Central memory CD8-positive, alpha-beta T cell (primary cell): ENCODE measurements around the gene RBBP8.
A peak's percentile ranks its signal among the peaks of the same experiment; 100 is the strongest.
"Not testable (repeated sequence)": the region's sequence is repeated elsewhere in the genome, so short reads cannot be mapped to it uniquely, and the experiment has no call there.

ENCODE experiments used
- ATAC-seq: fragments of 150-1000 bp; cut with Tn5 transposase; replicated peaks from 2 replicates; pipeline ENCODE4 v1.10.0; 2022; ENCODE audit warnings: mild to moderate bottlenecking, moderate FRiP score, moderate number of reproducible peaks; ENCODE audit not compliant: poor library complexity, severe bottlenecking; ENCODE audit errors: extremely low read depth
- DNase-seq, 2 donors: peaks; one replicate each; pipeline ENCODE4 v3.0.0; 2021; ENCODE audit warnings: low spot score in 2 of 2
- H3K27ac Mint-ChIP-seq: one replicate; pipeline ENCODE4 v1.8.0; 2022; ENCODE audit warnings: low read depth, mild to moderate bottlenecking, moderate library complexity, mixed read lengths
- H3K27me3 Mint-ChIP-seq: one replicate; pipeline ENCODE4 v1.8.0; 2022; ENCODE audit warnings: mixed read lengths
- H3K36me3 Mint-ChIP-seq: one replicate; pipeline ENCODE4 v1.8.0; 2022; ENCODE audit warnings: mild to moderate bottlenecking, moderate library complexity, mixed read lengths; ENCODE audit not compliant: insufficient read depth
- H3K4me1 Mint-ChIP-seq: one replicate; pipeline ENCODE4 v1.8.0; 2022; ENCODE audit warnings: mixed read lengths
- H3K4me3 Mint-ChIP-seq: one replicate; pipeline ENCODE4 v1.8.0; 2022; ENCODE audit warnings: mild to moderate bottlenecking, moderate library complexity, mixed read lengths
- H3K9me3 Mint-ChIP-seq: one replicate; pipeline ENCODE4 v1.8.0; 2022; ENCODE audit warnings: mixed read lengths

The RBBP8 gene

GRCh38 chr18:22952525-22952924, 19.4 kb downstream of the RBBP8 start:
- no peak overlapping the region for H3K27ac Mint-ChIP-seq
- no peaks in the 10 kb centered on the region for H3K27me3 Mint-ChIP-seq
- DNase-seq (no peak), ATAC-seq (no peak)
- peaks cover 2% of the 10 kb centered on the region for H3K36me3 Mint-ChIP-seq
- H3K4me1 Mint-ChIP-seq: no peaks in the 10 kb centered on the region
- H3K4me3 Mint-ChIP-seq: no peak overlapping the region
- H3K9me3 Mint-ChIP-seq: no peaks in the 10 kb centered on the region

- not testable (repeated sequence) for H3K27ac Mint-ChIP-seq, H3K27me3 Mint-ChIP-seq, H3K9me3 Mint-ChIP-seq, H3K4me3 Mint-ChIP-seq, DNase-seq, H3K4me1 Mint-ChIP-seq, H3K36me3 Mint-ChIP-seq, ATAC-seq
Observed at GRCh38 chr18:22953982-22954381, 20.9 kb downstream of the RBBP8 start.

- H3K36me3 Mint-ChIP-seq: no peaks in the 10 kb centered on the region
- no peak for ATAC-seq
- no peak for DNase-seq
- no peaks in the 10 kb centered on the region for H3K9me3 Mint-ChIP-seq
- no peak overlapping the region for H3K27ac Mint-ChIP-seq
- H3K27me3 Mint-ChIP-seq: no peaks in the 10 kb centered on the region
- peaks cover 5% of the 10 kb centered on the region for H3K4me1 Mint-ChIP-seq
- no peak overlapping the region for H3K4me3 Mint-ChIP-seq
Observed at GRCh38 chr18:22956226-22956625, 23.1 kb downstream of the RBBP8 start.

GRCh38 chr18:22961156-22961555, 28.0 kb downstream of the RBBP8 start:
- ATAC-seq (no peak), DNase-seq (no peak)
- H3K4me3 Mint-ChIP-seq: no peak overlapping the region
- no peak overlapping the region for H3K27ac Mint-ChIP-seq
- H3K9me3 Mint-ChIP-seq: no peaks in the 10 kb centered on the region
- H3K4me1 Mint-ChIP-seq: peaks cover 5% of the 10 kb centered on the region
- no peaks in the 10 kb centered on the region for H3K27me3 Mint-ChIP-seq
- no peaks in the 10 kb centered on the region for H3K36me3 Mint-ChIP-seq

- Mint-ChIP-seq H3K27ac (no peak overlapping the region), H3K27me3 (no peaks in the 10 kb centered on the region), H3K36me3 (no peaks in the 10 kb centered on the region), H3K4me3 (no peak overlapping the region), H3K9me3 (no peaks in the 10 kb centered on the region), H3K4me1 (peaks cover 5% of the 10 kb centered on the region)
- ATAC-seq (no peak), DNase-seq (no peak)
Observed at GRCh38 chr18:22962004-22962403, 28.9 kb downstream of the RBBP8 start.

- DNase-seq (no peak), ATAC-seq (no peak)
- H3K4me1 Mint-ChIP-seq: no peaks in the 10 kb centered on the region
- H3K27me3 Mint-ChIP-seq: no peaks in the 10 kb centered on the region
- no peaks in the 10 kb centered on the region for H3K9me3 Mint-ChIP-seq
- H3K36me3 Mint-ChIP-seq: no peaks in the 10 kb centered on the region
- H3K4me3 Mint-ChIP-seq: no peak overlapping the region
- no peak overlapping the region for H3K27ac Mint-ChIP-seq
Observed at GRCh38 chr18:22964116-22964515, 31.0 kb downstream of the RBBP8 start.

- DNase-seq (no peak), ATAC-seq (no peak)
- Mint-ChIP-seq H3K9me3 (no peaks in the 10 kb centered on the region), H3K27me3 (no peaks in the 10 kb centered on the region), H3K27ac (no peak overlapping the region), H3K4me1 (no peaks in the 10 kb centered on the region), H3K36me3 (no peaks in the 10 kb centered on the region), H3K4me3 (no peak overlapping the region)
Observed at GRCh38 chr18:22964722-22965121, 31.6 kb downstream of the RBBP8 start.

GRCh38 chr18:22971038-22971437, 37.9 kb downstream of the RBBP8 start:
- Mint-ChIP-seq H3K4me3 (no peak overlapping the region), H3K4me1 (no peaks in the 10 kb centered on the region), H3K36me3 (no peaks in the 10 kb centered on the region), H3K9me3 (no peaks in the 10 kb centered on the region), H3K27me3 (no peaks in the 10 kb centered on the region), H3K27ac (no peak overlapping the region)
- no peak for DNase-seq
- no peak for ATAC-seq

- H3K36me3 Mint-ChIP-seq: no peaks in the 10 kb centered on the region
- H3K9me3 Mint-ChIP-seq: no peaks in the 10 kb centered on the region
- no peaks in the 10 kb centered on the region for H3K27me3 Mint-ChIP-seq
- DNase-seq (no peak), ATAC-seq (no peak)
- H3K27ac Mint-ChIP-seq: no peak overlapping the region
- no peaks in the 10 kb centered on the region for H3K4me1 Mint-ChIP-seq
- no peak overlapping the region for H3K4me3 Mint-ChIP-seq
Observed at GRCh38 chr18:22974001-22974400, 40.9 kb downstream of the RBBP8 start.

- Mint-ChIP-seq H3K27ac (no peak overlapping the region), H3K4me3 (no peak overlapping the region), H3K36me3 (no peaks in the 10 kb centered on the region), H3K4me1 (no peaks in the 10 kb centered on the region), H3K9me3 (no peaks in the 10 kb centered on the region), H3K27me3 (no peaks in the 10 kb centered on the region)
- ATAC-seq (no peak), DNase-seq (no peak)
Observed at GRCh38 chr18:22974707-22975106, 41.6 kb downstream of the RBBP8 start.

GRCh38 chr18:22975508-22975907, 42.4 kb downstream of the RBBP8 start:
- DNase-seq (no peak), ATAC-seq (no peak)
- Mint-ChIP-seq H3K36me3 (no peaks in the 10 kb centered on the region), H3K4me1 (no peaks in the 10 kb centered on the region), H3K27me3 (no peaks in the 10 kb centered on the region), H3K9me3 (no peaks in the 10 kb centered on the region), H3K27ac (no peak overlapping the region), H3K4me3 (no peak overlapping the region)

GRCh38 chr18:22977847-22978701, 44.9 kb downstream of the RBBP8 start:
- peak; percentile 36 for ATAC-seq
- Mint-ChIP-seq H3K27ac (peak overlapping the region; percentile 37), H3K4me1 (no peaks in the 10 kb centered on the region), H3K9me3 (no peaks in the 10 kb centered on the region), H3K27me3 (no peaks in the 10 kb centered on the region), H3K36me3 (no peaks in the 10 kb centered on the region), H3K4me3 (no peak overlapping the region)
- DNase-seq: no peak

- Mint-ChIP-seq H3K27ac (no peak overlapping the region), H3K27me3 (no peaks in the 10 kb centered on the region), H3K4me3 (no peak overlapping the region), H3K9me3 (no peaks in the 10 kb centered on the region), H3K36me3 (no peaks in the 10 kb centered on the region), H3K4me1 (no peaks in the 10 kb centered on the region)
- DNase-seq: no peak
- no peak for ATAC-seq
Observed at GRCh38 chr18:22980394-22980793, 47.3 kb downstream of the RBBP8 start.
